ENCODE results near the gene RET.

- no peak for TF ChIP-seq CTCF (IDR thresholded peaks at IDR 0.05 in 4 of 5, conservative IDR thresholded peaks at IDR 0.05 in 1 of 5)
- no peak for TF ChIP-seq POLR2A (IDR thresholded peaks at IDR 0.05)
Observed at GRCh38 chr10:43049081-43049551, 27.8 kb upstream of the RET start.
